ENCODE results near the gene KDM7A. TPM values are rescaled to one million over a fixed set of nuclear protein-coding genes. Genes with fewer than 3 reads are reported as not detected.

KDM7A gene
- total and polyA plus RNA-seq, 2 of the 4 experiments (the other 2 are of a cell fraction): 1.5 to 2.3 TPM

DNA sequence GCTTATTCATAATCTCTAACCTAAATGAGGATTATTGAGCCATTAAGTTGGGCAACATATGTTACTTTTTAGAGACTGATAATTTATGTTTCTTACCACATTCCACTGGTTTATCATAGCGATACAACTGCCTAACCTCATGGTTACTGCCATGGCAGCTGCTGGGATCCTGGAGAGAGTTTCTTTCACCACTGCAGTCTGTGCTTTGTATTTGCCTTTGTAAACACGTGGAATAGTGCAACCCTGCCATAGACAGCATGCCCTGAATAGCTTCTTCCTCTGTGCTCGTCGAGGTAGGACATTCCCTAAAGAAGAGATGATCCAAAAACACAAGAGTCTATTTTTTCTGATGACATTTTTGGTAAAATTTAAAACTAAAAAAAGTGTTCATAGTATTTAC is 80.3 kb downstream of the KDM7A start:
- Histone ChIP-seq H3K4me1 (ENCODE audit: control insufficient read depth, insufficient read depth, low read length) (no peaks in the 10 kb centered on the region), H2BK20ac (ENCODE audit: low read depth, low read length) (no peak overlapping the region), H3K36me3 (ENCODE audit: control insufficient read depth, insufficient read depth, low read length) (peaks cover 37% of the 10 kb centered on the region), H4K20me1 (ENCODE audit: insufficient read depth, low read length) (no peaks in the 10 kb centered on the region), H3K9me1 (ENCODE audit: insufficient read depth, low read length) (no peaks in the 10 kb centered on the region), H2BK5ac (ENCODE audit: low read depth, low read length, poor library complexity, severe bottlenecking) (no peak overlapping the region), H2AK9ac (replicated peaks; ENCODE audit: low read depth, low read length, poor library complexity) (no peak overlapping the region), H3K27ac (ENCODE audit: insufficient read depth, low read length) (no peak overlapping the region), H2AK5ac (ENCODE audit: low read depth, low read length) (no peak overlapping the region), H3K18ac (ENCODE audit: low read depth, low read length) (no peak overlapping the region), H3K14ac (replicated peaks; ENCODE audit: low read depth, low read length) (no peak overlapping the region), H4K8ac (ENCODE audit: low read depth in 2 of 2, low read length in 2 of 2) (no peak overlapping the region), H3K23ac (ENCODE audit: low read depth, low read length) (no peak overlapping the region), H3K4ac (ENCODE audit: low read depth, low read length) (no peak overlapping the region), H4K91ac (ENCODE audit: insufficient read depth, low read depth, low read length) (no peak overlapping the region), H2AFZ (replicated peaks; ENCODE audit: low read length, poor library complexity) (no peak overlapping the region), H4K5ac (ENCODE audit: low read depth, low read length) (no peak overlapping the region), H3K9me3 (ENCODE audit: control insufficient read depth, insufficient read depth, low read length) (no peaks in the 10 kb centered on the region), H3K27me3 (ENCODE audit: control insufficient read depth, insufficient read depth, low read length) (no peaks in the 10 kb centered on the region), H3K4me3 (ENCODE audit: insufficient read depth, low read depth, low read length) (no peak overlapping the region), H3K79me1 (ENCODE audit: low read depth in 1 of 2, low read length in 2 of 2) (no peaks in the 10 kb centered on the region), H3K9ac (ENCODE audit: low read depth, low read length) (no peak overlapping the region), H3K4me2 (ENCODE audit: low read depth, low read length) (no peak overlapping the region), H2BK15ac (ENCODE audit: low read depth, low read length) (no peak overlapping the region), H2BK120ac (ENCODE audit: low read depth, low read length) (no peak overlapping the region), H3K56ac (ENCODE audit: extremely low read depth, insufficient read depth, low read length) (no peak overlapping the region)
- dilution Hi-C loops (cut with HindIII; ENCODE audit: low sequenced_read_pairs, unreplicated experiment): no loop called here
- ATAC-seq (ENCODE audit: low read depth) (no peak), DNase-seq (no peak)
- BruUV-seq (replicated peaks): no TSS peak
- TF ChIP-seq NFE2L2 (IDR thresholded peaks at IDR 0.05; ENCODE audit: low read depth, low read length) (no peak), CEBPB (IDR thresholded peaks at IDR 0.05; ENCODE audit: low read depth, low read length) (no peak), RFX5 (IDR thresholded peaks at IDR 0.05; ENCODE audit: low read depth, low read length) (no peak), SMC3 (IDR thresholded peaks at IDR 0.05; ENCODE audit: low read depth, low read length) (no peak), POLR2A (IDR thresholded peaks at IDR 0.05; ENCODE audit: low read depth, low read length) (no peak), RCOR1 (IDR thresholded peaks at IDR 0.05; ENCODE audit: insufficient replicate concordance, low read length) (no peak), RAD21 (IDR thresholded peaks at IDR 0.05; ENCODE audit: low read length) (no peak), MAZ (IDR thresholded peaks at IDR 0.05; ENCODE audit: borderline replicate concordance, low read depth, low read length) (no peak), MXI1 (IDR thresholded peaks at IDR 0.05; ENCODE audit: borderline replicate concordance, low read depth, low read length) (no peak), MAFK (IDR thresholded peaks at IDR 0.05; ENCODE audit: low read depth, low read length) (no peak), FOS (IDR thresholded peaks at IDR 0.05; ENCODE audit: low read depth, low read length) (no peak), BHLHE40 (IDR thresholded peaks at IDR 0.05; ENCODE audit: low read depth, low read length) (no peak)
- TF ChIP-seq, protein P1, sequence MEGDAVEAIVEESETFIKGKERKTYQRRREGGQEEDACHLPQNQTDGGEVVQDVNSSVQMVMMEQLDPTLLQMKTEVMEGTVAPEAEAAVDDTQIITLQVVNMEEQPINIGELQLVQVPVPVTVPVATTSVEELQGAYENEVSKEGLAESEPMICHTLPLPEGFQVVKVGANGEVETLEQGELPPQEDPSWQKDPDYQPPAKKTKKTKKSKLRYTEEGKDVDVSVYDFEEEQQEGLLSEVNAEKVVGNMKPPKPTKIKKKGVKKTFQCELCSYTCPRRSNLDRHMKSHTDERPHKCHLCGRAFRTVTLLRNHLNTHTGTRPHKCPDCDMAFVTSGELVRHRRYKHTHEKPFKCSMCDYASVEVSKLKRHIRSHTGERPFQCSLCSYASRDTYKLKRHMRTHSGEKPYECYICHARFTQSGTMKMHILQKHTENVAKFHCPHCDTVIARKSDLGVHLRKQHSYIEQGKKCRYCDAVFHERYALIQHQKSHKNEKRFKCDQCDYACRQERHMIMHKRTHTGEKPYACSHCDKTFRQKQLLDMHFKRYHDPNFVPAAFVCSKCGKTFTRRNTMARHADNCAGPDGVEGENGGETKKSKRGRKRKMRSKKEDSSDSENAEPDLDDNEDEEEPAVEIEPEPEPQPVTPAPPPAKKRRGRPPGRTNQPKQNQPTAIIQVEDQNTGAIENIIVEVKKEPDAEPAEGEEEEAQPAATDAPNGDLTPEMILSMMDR (conservative IDR thresholded peaks at IDR 0.05; ENCODE audit: low read depth, low read length): no peak
- TF ChIP-seq, protein P2, sequence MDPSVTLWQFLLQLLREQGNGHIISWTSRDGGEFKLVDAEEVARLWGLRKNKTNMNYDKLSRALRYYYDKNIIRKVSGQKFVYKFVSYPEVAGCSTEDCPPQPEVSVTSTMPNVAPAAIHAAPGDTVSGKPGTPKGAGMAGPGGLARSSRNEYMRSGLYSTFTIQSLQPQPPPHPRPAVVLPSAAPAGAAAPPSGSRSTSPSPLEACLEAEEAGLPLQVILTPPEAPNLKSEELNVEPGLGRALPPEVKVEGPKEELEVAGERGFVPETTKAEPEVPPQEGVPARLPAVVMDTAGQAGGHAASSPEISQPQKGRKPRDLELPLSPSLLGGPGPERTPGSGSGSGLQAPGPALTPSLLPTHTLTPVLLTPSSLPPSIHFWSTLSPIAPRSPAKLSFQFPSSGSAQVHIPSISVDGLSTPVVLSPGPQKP (IDR thresholded peaks at IDR 0.05; ENCODE audit: borderline replicate concordance, low read depth, low read length): no peak
- TF ChIP-seq, protein P3, sequence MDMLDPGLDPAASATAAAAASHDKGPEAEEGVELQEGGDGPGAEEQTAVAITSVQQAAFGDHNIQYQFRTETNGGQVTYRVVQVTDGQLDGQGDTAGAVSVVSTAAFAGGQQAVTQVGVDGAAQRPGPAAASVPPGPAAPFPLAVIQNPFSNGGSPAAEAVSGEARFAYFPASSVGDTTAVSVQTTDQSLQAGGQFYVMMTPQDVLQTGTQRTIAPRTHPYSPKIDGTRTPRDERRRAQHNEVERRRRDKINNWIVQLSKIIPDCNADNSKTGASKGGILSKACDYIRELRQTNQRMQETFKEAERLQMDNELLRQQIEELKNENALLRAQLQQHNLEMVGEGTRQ (IDR thresholded peaks at IDR 0.05; ENCODE audit: low read depth, low read length): no peak
- WGBS, 2 experiments (ENCODE audit: extremely low coverage in 2 of 2, insufficient read length in 1 of 2): no CpG with 5 or more reads among the region's 4 CpGs
- in situ Hi-C loops (cut with MboI; ENCODE audit: low sequenced_read_pairs): no loop called here
- ChIA-PET POLR2A (ENCODE audit: unreplicated experiment) (no interaction called here), CTCF (no interaction called here)
- intact Hi-C loops (cut with micrococcal nuclease): no loop called here
